ENCODE data around the gene INSIG1. TPM values are rescaled to one million over a fixed set of nuclear protein-coding genes. Genes with fewer than 3 reads are reported as not detected.

INSIG1 gene
- total and polyA plus RNA-seq, 2 of the 4 experiments (the other 2 are of a cell fraction), result 19.0 to 26.0 TPM

GRCh38 chr7:155336812-155337602 is 39.3 kb downstream of the INSIG1 start:
- no peak overlapping the region for H4K8ac ChIP-seq (ENCODE audit: low read depth in 2 of 2, low read length in 2 of 2)
- POLR2A ChIA-PET (ENCODE audit: unreplicated experiment), result no interaction called here
- ATAC-seq (ENCODE audit: low read depth), result no peak
- H3K56ac ChIP-seq (ENCODE audit: extremely low read depth, insufficient read depth, low read length), result no peak overlapping the region
- TF ChIP-seq NFE2L2 (IDR thresholded peaks at IDR 0.05; ENCODE audit: low read depth, low read length) (no peak), MXI1 (IDR thresholded peaks at IDR 0.05; ENCODE audit: borderline replicate concordance, low read depth, low read length) (no peak), MAZ (IDR thresholded peaks at IDR 0.05; ENCODE audit: borderline replicate concordance, low read depth, low read length) (no peak), USF2 (IDR thresholded peaks at IDR 0.05; ENCODE audit: low read depth, low read length) (no peak), RAD21 (IDR thresholded peaks at IDR 0.05; ENCODE audit: low read length) (no peak), RCOR1 (IDR thresholded peaks at IDR 0.05; ENCODE audit: insufficient replicate concordance, low read length) (no peak), CTCF (conservative IDR thresholded peaks at IDR 0.05; ENCODE audit: low read depth, low read length) (no peak), SMC3 (IDR thresholded peaks at IDR 0.05; ENCODE audit: low read depth, low read length) (no peak), FOS (IDR thresholded peaks at IDR 0.05; ENCODE audit: low read depth, low read length) (no peak), CHD1 (IDR thresholded peaks at IDR 0.05; ENCODE audit: low read depth, low read length) (no peak), POLR2A (IDR thresholded peaks at IDR 0.05; ENCODE audit: low read depth, low read length) (no peak)
- no peak overlapping the region for H2BK15ac ChIP-seq (ENCODE audit: low read depth, low read length)
- no peak overlapping the region for H4K5ac ChIP-seq (ENCODE audit: low read depth, low read length)
- in situ Hi-C loops (cut with MboI; ENCODE audit: low sequenced_read_pairs) (no loop called here), intact Hi-C loops (cut with micrococcal nuclease) (no loop called here), dilution Hi-C loops (cut with HindIII; ENCODE audit: low sequenced_read_pairs, unreplicated experiment) (no loop called here)
- no peaks in the 10 kb centered on the region for H3K9me1 ChIP-seq (ENCODE audit: insufficient read depth, low read length)
- no peak overlapping the region for H3K4me2 ChIP-seq (ENCODE audit: low read depth, low read length)
- no peaks in the 10 kb centered on the region for H3K4me1 ChIP-seq (ENCODE audit: control insufficient read depth, insufficient read depth, low read length)
- no peak overlapping the region for H2AK9ac ChIP-seq (replicated peaks; ENCODE audit: low read depth, low read length, poor library complexity)
- H2AK5ac ChIP-seq (ENCODE audit: low read depth, low read length), result no peak overlapping the region
- no peak overlapping the region for H2BK20ac ChIP-seq (ENCODE audit: low read depth, low read length)
- no peak overlapping the region for H3K23ac ChIP-seq (ENCODE audit: low read depth, low read length)
- DNase-seq, result no peak
- H2BK120ac ChIP-seq (ENCODE audit: low read depth, low read length), result no peak overlapping the region
- H2AFZ ChIP-seq (replicated peaks; ENCODE audit: low read length, poor library complexity), result no peak overlapping the region
- H2BK5ac ChIP-seq (ENCODE audit: low read depth, low read length, poor library complexity, severe bottlenecking), result no peak overlapping the region
- H3K79me1 ChIP-seq (ENCODE audit: low read depth in 1 of 2, low read length in 2 of 2), result no peaks in the 10 kb centered on the region
- CTCF ChIA-PET, result no interaction called here
- no peak overlapping the region for H3K4ac ChIP-seq (ENCODE audit: low read depth, low read length)
- BruUV-seq (replicated peaks), result no TSS peak
- H3K27me3 ChIP-seq (ENCODE audit: control insufficient read depth, insufficient read depth, low read length), result peaks cover 12% of the 10 kb centered on the region
- no peaks in the 10 kb centered on the region for H3K9me3 ChIP-seq (ENCODE audit: control insufficient read depth, insufficient read depth, low read length)
- H4K20me1 ChIP-seq (ENCODE audit: insufficient read depth, low read length), result no peaks in the 10 kb centered on the region
- H3K36me3 ChIP-seq (ENCODE audit: control insufficient read depth, insufficient read depth, low read length), result no peaks in the 10 kb centered on the region
- H3K9ac ChIP-seq (ENCODE audit: low read depth, low read length), result no peak overlapping the region
- WGBS, 2 experiments (ENCODE audit: extremely low coverage in 2 of 2, insufficient read length in 1 of 2), result 63% methylated on average over 4 of the region's 21 CpGs; no CpG with 5 or more reads in 1 of the 2 experiments
- H4K91ac ChIP-seq (ENCODE audit: insufficient read depth, low read depth, low read length), result no peak overlapping the region
- H3K27ac ChIP-seq (ENCODE audit: insufficient read depth, low read length), result no peak overlapping the region
- H3K14ac ChIP-seq (replicated peaks; ENCODE audit: low read depth, low read length), result no peak overlapping the region
- no peak overlapping the region for H3K18ac ChIP-seq (ENCODE audit: low read depth, low read length)
- H3K4me3 ChIP-seq (ENCODE audit: insufficient read depth, low read depth, low read length), result no peak overlapping the region

Measured in IMR-90 (cell line).